SK-N-SH treated with all-trans-retinoic acid at 6 μM for 48 hours (cell line): ENCODE results near the gene DGUOK.

Source experiments
- ARNTL ChIP-seq: fragments of 450-650 bp; formaldehyde crosslinking; IDR thresholded peaks from 2 replicates; pipeline ENCODE4 v1.5.0; 2020; ENCODE audit warnings: low read depth, mild to moderate bottlenecking, moderate library complexity, borderline replicate concordance
- CSDC2 ChIP-seq: fragments of 250-450 bp; sonication (Bioruptor Pico); IDR thresholded peaks from 2 replicates; pipeline ENCODE4 v1.5.0; 2020; ENCODE audit warnings: mild to moderate bottlenecking, moderate library complexity
- CSRNP3 ChIP-seq: fragments of 250-450 bp; sonication (Bioruptor Pico); IDR thresholded peaks from 2 replicates; pipeline ENCODE4 v1.5.1; 2021; ENCODE audit warnings: mild to moderate bottlenecking, moderate library complexity
- GLIS3 ChIP-seq: fragments of 250-450 bp; sonication (Bioruptor Pico); IDR thresholded peaks from 2 replicates; pipeline ENCODE4 v1.5.0; 2020; ENCODE audit warnings: mild to moderate bottlenecking, moderate library complexity
- RARB ChIP-seq: fragments of 250-450 bp; sonication (Bioruptor Pico); IDR thresholded peaks from 2 replicates; pipeline ENCODE4 v1.8.0; 2021; ENCODE audit warnings: mild to moderate bottlenecking, moderate library complexity
- TCF4 ChIP-seq: fragments of 250-450 bp; sonication (Bioruptor Pico); IDR thresholded peaks from 2 replicates; pipeline ENCODE4 v1.8.0; 2021; ENCODE audit warnings: mild to moderate bottlenecking, moderate library complexity, borderline replicate concordance
- ZFP30 ChIP-seq: fragments of 450-650 bp; formaldehyde crosslinking; IDR thresholded peaks from 2 replicates; pipeline ENCODE4 v1.5.0; 2022; ENCODE audit warnings: mild to moderate bottlenecking, moderate library complexity
- ZNF8 ChIP-seq: fragments of 450-650 bp; formaldehyde crosslinking; IDR thresholded peaks from 2 replicates; pipeline ENCODE4 v1.5.0; 2020; ENCODE audit warnings: mild to moderate bottlenecking, moderate library complexity
- TF ChIP-seq, protein P1 (sequence below): fragments of 250-450 bp; sonication (Bioruptor Pico); IDR thresholded peaks from 2 replicates; pipeline ENCODE4 v1.8.0; 2021; ENCODE audit warnings: low read depth, mild to moderate bottlenecking, moderate library complexity, borderline replicate concordance

DNA sequence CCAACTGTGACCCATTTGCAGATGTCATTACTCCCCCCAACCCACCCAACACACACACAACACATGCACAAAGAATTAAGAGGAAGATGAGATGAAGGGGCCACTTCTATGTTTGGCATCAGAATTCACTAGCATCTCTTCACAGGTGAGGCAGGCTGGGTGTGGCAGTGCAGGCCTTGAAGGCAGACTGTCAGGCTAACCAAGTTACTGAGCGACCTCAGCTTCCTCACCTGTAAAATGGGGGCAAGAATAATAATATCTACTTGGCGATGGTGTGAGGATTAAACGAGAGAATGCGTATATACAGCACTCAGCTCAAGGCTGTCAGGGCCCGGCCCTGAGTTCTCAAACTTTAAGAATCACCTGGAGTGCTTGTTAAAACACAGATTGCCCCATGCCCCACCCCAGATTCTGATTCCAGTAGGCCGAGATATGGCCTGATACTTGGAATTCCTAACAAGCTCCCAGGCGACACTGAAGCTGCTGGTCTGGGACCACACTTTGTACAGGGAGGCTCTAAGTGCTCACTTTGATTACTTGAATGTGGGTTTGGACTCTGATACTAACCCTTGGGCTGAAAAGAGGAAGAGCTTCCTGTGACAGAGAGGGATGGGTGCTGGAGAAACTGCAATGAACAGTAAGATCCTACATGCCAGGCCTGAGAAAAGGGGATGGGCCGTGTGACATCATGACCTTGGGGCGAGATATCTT is 32.8 kb upstream of the DGUOK start:
- TF ChIP-seq GLIS3 (CRISPR knock-in tag) (no peak), CSRNP3 (no peak), CSDC2 (CRISPR knock-in tag) (no peak), ARNTL (no peak), ZNF8 (CRISPR knock-in tag) (no peak), RARB (CRISPR knock-in tag) (no peak), ZFP30 (CRISPR knock-in tag) (no peak), TCF4 (no peak)
- TF ChIP-seq, protein P1, sequence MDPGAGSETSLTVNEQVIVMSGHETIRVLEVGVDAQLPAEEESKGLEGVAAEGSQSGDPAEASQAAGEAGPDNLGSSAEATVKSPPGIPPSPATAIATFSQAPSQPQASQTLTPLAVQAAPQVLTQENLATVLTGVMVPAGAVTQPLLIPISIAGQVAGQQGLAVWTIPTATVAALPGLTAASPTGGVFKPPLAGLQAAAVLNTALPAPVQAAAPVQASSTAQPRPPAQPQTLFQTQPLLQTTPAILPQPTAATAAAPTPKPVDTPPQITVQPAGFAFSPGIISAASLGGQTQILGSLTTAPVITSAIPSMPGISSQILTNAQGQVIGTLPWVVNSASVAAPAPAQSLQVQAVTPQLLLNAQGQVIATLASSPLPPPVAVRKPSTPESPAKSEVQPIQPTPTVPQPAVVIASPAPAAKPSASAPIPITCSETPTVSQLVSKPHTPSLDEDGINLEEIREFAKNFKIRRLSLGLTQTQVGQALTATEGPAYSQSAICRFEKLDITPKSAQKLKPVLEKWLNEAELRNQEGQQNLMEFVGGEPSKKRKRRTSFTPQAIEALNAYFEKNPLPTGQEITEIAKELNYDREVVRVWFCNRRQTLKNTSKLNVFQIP (CRISPR knock-in tag), result no peak
